GM12892 (cell line): ENCODE measurements around the gene FIGLA. TPM values are rescaled to one million over a fixed set of nuclear protein-coding genes. Genes with fewer than 3 reads are reported as not detected.

Source experiments
- DNase-seq: peaks from one replicate; pipeline ENCODE4 v3.0.0; 2011; ENCODE audit not compliant: insufficient read length
- FAIRE-seq: peaks from 2 replicates; lab custom pipeline; 2011; peaks lifted over from hg19 to GRCh38; lab: Jason Lieb, UNC
- POLR2A ChIP-seq: IDR thresholded peaks from 2 replicates; pipeline ENCODE4 v1.6.1; 2011; ENCODE audit warnings: low read depth, low read length, control low read depth
- POLR2AphosphoS5 ChIP-seq: IDR thresholded peaks from 2 replicates; pipeline ENCODE4 v1.6.1; 2011; ENCODE audit warnings: low read depth, low read length, control low read depth
- TAF1 ChIP-seq: IDR thresholded peaks from 2 replicates; pipeline ENCODE4 v1.6.1; 2011; ENCODE audit warnings: low read depth, mild to moderate bottlenecking, control low read depth, low read length, borderline replicate concordance
- polyA plus RNA-seq: library from polyadenylated mRNA; unstranded; fragments of >200 nt; gene quantifications from one replicate; pipeline ENCODE4 v1.2.1, GENCODE V29; 2012; ENCODE audit warnings: missing spikeins, inconsistent platforms; ENCODE audit not compliant: missing spikeins

The FIGLA gene, protein sequence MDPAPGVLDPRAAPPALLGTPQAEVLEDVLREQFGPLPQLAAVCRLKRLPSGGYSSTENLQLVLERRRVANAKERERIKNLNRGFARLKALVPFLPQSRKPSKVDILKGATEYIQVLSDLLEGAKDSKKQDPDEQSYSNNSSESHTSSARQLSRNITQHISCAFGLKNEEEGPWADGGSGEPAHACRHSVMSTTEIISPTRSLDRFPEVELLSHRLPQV
- polyA plus RNA-seq: not detected

DNA sequence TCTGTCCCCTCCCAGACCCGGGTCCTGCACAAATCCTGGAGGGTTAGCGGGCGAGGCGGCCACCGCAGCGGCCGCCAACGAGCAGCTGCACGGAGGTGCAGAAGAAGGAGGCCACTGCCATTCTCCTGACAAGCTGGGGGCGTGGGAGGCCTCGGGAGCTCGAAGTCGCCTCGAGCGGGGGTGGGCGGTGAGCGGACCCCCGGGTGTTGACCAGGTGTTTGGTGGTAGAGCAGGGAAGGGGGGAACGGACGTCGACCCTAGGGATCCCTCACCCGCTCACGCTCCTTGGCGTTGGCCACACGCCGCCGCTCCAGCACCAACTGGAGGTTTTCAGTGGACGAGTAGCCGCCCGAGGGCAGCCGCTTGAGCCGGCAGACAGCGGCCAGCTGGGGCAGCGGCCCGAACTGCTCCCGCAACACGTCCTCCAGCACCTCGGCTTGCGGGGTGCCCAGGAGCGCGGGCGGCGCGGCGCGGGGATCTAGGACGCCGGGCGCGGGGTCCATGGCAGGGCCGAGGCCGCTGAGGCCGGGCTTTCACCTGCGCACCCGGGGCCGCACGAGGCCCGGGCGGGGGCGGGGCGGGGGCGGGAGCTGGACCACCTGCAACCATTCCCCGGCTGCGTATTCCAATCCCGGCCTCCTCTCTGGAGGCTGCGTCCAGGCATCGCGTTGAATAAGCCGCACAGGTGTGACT is at the start of gene FIGLA:
TSS of gene FIGLA (minus strand) at position 508 of the 693 bp plus-strand sequence. CDS start at position 503, 5 bp downstream.
- FAIRE-seq (no peak), DNase-seq (no peak)
- TF ChIP-seq POLR2A: no peak
- no peak for TF ChIP-seq POLR2AphosphoS5
- no peak for TF ChIP-seq TAF1

DNA sequence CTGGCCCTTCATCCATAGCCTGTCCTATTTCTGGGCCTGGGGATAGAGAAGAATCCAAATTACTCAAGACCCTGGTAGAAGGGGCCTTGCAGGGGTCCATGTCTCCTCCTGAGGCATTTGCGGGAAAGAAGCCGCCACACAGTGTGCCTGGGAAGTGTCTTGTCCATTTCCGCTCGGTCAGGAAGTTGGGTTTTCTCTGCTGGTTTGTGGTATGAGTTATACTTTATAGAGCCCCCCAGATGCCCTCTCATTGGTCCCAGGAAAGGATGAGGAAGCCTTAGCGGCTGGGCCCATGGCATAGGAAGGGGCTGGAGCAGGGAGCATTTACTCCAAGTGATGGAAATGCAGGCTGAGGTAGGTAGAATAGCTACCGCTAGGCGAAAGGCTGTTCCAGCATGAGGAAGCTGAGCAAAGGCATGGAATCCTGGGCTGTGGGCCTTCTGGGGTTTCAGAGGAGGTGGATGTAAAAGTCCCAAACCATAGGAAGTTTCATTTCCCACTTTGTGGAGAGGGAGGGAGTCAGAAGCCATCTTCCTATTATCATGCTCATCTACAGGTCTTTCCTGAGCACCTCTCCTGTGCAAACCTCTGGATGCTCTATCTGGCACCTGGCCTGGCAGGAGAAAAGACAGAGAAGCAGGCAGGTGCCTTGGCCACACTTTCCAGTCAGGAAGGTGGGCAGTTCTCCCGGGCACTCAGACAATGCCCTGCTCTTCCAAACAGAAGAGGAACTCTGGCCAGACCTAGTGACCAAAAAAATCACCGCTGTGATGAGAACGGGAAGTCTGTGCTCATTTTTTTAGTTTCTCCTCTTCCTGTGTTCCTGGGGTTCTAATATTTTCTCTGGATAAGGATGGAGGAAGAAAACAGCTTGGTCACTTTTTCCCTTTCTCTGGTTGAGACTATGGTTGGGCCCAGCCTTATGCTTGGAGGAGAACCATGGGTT is 47.8 kb upstream of the FIGLA start:
- FAIRE-seq (no peak), DNase-seq (no peak)
- no peak for TF ChIP-seq TAF1

DNA sequence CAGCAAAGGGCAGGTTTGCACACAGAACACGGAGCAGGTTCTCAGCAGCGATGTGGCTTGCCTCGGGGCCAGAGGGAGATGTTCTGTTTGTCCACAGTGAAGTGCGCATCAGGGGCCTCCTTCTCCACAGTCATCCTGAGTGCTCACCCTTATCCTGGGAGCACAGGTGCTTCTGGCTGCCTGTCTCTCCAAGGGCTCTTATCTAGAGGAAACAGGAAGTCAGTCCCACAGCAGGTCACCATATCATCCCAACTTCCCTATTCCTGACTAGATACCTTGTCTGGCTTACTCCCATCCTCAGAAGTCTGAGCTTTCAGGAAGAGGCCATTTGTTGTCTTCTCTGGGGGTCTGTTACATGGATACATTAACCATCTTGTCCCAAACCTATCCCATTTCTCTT is 45.2 kb upstream of the FIGLA start, which contains the start of gene CD207:
TSS of gene CD207 (minus strand) at position 174 of the 400 bp plus-strand sequence. CDS start at position 134, 40 bp downstream.
- FAIRE-seq (no peak), DNase-seq (no peak)
- no peak for TF ChIP-seq POLR2A
- no peak for TF ChIP-seq TAF1
- no peak for TF ChIP-seq POLR2AphosphoS5

DNA sequence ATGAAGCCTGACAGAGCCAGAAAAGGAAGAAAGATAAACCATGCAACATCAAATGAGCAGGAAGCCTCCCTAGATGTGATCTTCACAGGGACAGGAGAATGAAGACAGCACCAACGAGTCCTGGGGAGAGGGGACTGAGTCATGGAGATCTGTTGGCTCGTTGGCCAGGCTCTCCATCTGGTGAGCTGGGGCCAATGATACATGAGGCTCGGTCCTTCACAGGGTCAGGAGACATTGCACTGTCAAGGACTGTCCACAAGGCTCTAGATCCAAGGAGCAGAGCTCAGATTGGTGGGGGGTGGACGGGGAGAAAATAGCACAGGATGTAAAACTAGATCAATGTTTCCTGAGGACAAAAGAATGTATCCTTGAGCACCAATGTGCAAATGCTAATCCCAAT is 44.4 kb upstream of the FIGLA start:
- DNase-seq (no peak), FAIRE-seq (no peak)
- no peak for TF ChIP-seq POLR2AphosphoS5
- TF ChIP-seq POLR2A: no peak
- no peak for TF ChIP-seq TAF1

DNA sequence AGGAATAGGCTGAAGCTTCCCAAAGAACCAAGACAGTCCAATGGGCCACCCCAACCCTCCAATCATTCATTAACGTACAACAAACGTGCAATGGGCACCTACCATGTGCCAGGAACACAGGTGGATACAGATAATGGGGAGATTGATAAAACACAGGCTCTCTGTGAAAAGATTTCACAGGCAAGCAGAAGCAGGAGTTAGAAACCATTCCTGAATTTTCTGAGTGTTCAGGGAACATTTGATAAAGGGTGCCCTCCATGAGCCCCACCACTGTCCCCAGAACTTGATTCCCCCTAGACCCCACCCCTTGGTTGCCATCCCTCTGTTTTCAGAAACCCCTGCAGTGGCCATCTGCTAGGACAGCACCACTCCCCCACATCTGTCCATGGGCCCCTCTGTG is 43.7 kb upstream of the FIGLA start:
- FAIRE-seq (no peak), DNase-seq (no peak)
- TF ChIP-seq POLR2AphosphoS5: no peak
- TF ChIP-seq TAF1: no peak
- TF ChIP-seq POLR2A: no peak

DNA sequence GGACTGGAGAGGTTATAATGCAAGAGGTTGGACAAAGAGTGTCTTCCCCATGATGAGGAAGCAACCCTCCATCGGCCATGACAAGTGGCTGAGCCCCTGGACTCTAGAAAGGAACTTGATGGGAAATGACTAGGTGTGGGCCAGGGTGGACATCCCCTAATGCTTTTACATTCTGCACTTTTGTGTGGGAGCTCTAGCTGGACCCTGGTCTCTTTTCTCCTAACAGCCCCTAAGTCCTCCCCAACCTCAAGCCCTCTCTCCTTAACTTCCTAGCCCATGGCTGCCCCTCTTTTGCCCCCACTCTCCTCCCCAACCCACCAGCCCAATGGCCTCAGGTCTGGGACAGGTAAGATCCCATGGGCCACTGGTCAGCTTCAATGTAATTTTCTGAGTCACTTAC is 42.8 kb upstream of the FIGLA start:
- TF ChIP-seq TAF1: no peak
- no peak for TF ChIP-seq POLR2AphosphoS5
- no peak for TF ChIP-seq POLR2A
- DNase-seq: no peak
- no peak for FAIRE-seq

DNA sequence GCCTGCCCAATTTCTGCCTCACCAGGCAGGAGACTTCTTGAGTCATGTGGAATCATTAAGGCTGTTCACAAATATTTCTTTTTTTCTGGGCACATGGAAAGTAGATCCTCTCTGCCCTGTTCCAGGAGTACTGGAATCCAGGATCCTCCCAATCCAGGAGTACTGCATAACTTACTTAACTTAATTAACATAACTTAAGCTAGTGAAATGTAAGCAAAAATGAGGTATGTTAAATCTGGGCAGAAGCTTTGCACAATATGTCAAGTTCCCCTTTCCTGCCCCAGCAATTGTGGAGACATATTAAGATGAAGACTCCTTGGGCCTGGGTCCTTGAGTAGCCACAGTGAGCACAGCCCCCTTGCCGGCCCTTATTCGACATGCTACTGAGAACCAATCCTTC is 41.9 kb upstream of the FIGLA start:
- TF ChIP-seq POLR2A: no peak
- no peak for TF ChIP-seq POLR2AphosphoS5
- TF ChIP-seq TAF1: no peak
- FAIRE-seq: no peak

DNA sequence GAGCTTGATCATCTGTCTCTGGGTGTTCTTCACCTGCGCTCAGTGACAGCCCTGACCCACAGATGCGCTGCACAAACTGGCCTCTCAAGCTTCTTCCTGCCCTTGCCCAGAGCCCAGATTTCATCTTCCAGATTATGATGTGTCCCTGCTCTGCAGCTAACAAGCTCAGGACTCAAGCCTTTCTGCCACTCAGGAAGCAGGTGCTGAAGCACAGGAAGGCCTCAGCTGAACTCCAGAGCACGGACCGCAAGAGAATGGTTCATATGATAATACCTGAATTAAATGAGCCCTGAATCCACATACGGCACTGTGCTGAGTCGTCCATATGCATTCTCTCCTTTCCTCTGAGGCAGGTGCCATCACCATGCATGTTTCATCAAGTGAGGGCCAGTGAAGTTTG is 41.4 kb upstream of the FIGLA start:
- no peak for FAIRE-seq
- DNase-seq: no peak
- TF ChIP-seq TAF1 (no peak), POLR2AphosphoS5 (no peak), POLR2A (no peak)

More for the DNA sequence above, 41.9 kb upstream of the FIGLA start:
- no peak for DNase-seq

DNA sequence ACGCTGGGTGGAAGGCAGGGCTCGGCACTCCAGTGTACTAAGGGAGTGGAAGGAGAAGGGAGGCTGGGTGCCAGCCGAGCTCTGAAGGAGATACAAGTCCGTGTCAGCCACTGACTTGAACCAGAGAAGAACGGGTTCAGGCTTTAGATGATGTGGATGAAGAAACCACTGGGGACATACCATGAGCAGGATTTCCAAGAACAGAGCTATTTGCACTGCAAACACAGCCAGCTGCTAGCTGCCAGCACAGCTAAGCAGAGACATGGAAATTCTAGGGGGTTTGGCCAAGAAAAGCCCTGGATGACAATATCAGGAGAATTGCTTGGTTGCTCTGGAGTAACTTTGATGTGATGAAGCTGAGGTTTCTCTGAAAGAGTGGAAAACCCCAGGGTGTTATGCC is 39.9 kb upstream of the FIGLA start:
- DNase-seq (no peak), FAIRE-seq (no peak)
- no peak for TF ChIP-seq POLR2AphosphoS5
- TF ChIP-seq POLR2A: no peak
- TF ChIP-seq TAF1: no peak

DNA sequence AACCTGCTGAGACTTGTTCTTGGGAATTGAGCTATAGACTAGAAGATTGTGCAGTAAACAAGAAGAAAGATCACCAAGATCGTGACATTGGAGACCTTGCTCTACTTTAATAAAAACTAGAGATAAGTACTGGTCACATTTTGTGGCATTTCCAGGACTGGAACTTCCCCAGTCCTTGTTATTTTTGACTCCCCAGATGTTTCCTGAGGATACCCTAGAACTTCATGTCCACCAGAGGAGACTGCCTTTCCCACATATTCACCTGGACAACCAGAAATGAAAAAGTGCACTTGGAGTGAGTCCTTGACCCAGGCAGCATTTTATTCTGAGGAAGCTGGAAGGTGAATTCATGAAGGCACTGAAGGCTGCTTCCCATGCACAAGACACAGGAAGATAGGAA is 39.5 kb upstream of the FIGLA start:
- no peak for TF ChIP-seq POLR2AphosphoS5
- TF ChIP-seq POLR2A: no peak
- no peak for TF ChIP-seq TAF1
- no peak for DNase-seq
- FAIRE-seq: no peak

DNA sequence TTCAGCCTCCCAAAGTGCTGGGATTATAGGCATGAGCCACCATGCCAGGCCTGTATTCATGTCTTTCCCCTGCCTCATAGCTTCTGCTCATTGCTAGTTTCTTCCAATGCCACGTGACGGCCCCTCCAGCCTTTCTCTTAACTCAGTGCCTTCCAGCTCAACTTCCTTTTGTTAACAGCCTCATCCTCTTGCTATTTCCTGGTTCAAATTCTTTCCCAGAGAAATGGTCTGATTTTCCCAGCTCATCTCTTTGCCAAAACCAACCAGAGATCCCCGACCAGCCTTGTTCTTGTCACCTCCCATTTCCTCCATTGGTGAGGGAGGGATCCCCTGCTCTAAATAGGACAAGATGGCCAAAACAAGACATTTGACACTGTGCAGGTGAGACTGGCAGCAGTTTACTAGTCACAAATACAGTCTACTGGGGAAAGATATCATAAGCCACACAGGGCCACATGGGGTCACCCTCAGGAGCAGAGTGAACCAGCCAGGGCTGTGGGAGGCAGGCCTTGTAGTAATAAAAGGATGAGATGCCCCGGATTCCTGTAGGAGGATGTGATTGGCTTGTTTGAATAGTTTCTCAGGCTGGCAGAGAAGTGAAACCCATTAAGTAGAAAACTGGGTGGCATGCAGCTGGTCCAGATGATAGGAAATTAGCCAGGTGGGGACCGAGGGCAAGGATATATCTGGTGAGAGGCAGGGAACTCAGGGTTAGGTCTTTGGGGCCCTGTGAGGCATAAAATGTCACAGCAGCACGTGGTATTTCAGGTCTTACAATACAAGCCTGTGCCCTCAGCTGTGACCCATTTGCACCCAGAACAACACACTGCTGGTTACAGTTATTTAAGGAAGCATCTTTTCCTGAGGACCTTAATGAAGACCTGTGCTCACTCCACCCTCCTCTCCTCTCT is 38.7 kb upstream of the FIGLA start:
- no peak for DNase-seq
- TF ChIP-seq TAF1: no peak
- TF ChIP-seq POLR2A: no peak
- no peak for TF ChIP-seq POLR2AphosphoS5
- FAIRE-seq: no peak
